Activated CD8-positive, alpha-beta T cell treated with anti-CD3 and anti-CD28 coated beads for 36 hours (primary cell): ENCODE measurements around the gene CD99. TPM values are rescaled to one million over a fixed set of nuclear protein-coding genes. Genes with fewer than 3 reads are reported as not detected.
"Not testable (repeated sequence)": the region's sequence is repeated elsewhere in the genome, so short reads cannot be mapped to it uniquely, and the experiment has no call there.

Experiments used
- ATAC-seq: fragments of 200-7000 bp; cut with Tn5 transposase; one replicate; pipeline ENCODE4 v1.10.0; 2021; ENCODE audit warnings: mild to moderate bottlenecking, moderate library complexity
- CTCF ChIA-PET: fragments of 350-600 bp; sonication (Branson Sonifier 250); formaldehyde crosslinking; loops from one replicate; lab custom pipeline; 2021; ENCODE audit warnings: antibody characterized with exemption; lab: Charles Lee
- POLR2A ChIA-PET: fragments of 350-600 bp; sonication (Branson Sonifier 250); formaldehyde crosslinking; loops from one replicate; lab custom pipeline; 2021; ENCODE audit warnings: antibody characterized with exemption; lab: Charles Lee
- DNase-seq: peaks from one replicate; pipeline ENCODE4 v3.0.0-alpha.2; 2020
- H3K27ac Mint-ChIP-seq: one replicate; pipeline ENCODE4 v1.8.0; 2021; ENCODE audit warnings: mild to moderate bottlenecking, mixed read lengths
- H3K27me3 Mint-ChIP-seq: one replicate; pipeline ENCODE4 v1.8.0; 2021; ENCODE audit warnings: mixed read lengths
- H3K36me3 Mint-ChIP-seq: one replicate; pipeline ENCODE4 v1.8.0; 2021; ENCODE audit warnings: low read depth, mixed read lengths
- H3K4me1 Mint-ChIP-seq: one replicate; pipeline ENCODE4 v1.8.0; 2021; ENCODE audit warnings: low read depth, mixed read lengths
- H3K4me3 Mint-ChIP-seq: one replicate; pipeline ENCODE4 v1.8.0; 2021; ENCODE audit warnings: mild to moderate bottlenecking, moderate library complexity, mixed read lengths
- H3K9me3 Mint-ChIP-seq: one replicate; pipeline ENCODE4 v1.8.0; 2021; ENCODE audit warnings: mixed read lengths
- intact Hi-C: fragments of 100-400 bp; cut with micrococcal nuclease; formaldehyde crosslinking; loops from one replicate; pipeline ENCODE4 v1.10.0; 2022
- total RNA-seq, 2 experiments: library from RNA; stranded (reverse); gene quantifications; one replicate each; pipeline ENCODE4 v1.2.3, GENCODE V29; 2021
- TF ChIP-seq, protein P1 (sequence below): fragments of 200-600 bp; IDR thresholded peaks from one replicate; pipeline ENCODE4 v1.8.0; 2022; ENCODE audit warnings: antibody characterized with exemption, mild to moderate bottlenecking

CD99 gene
- total RNA-seq, 2 experiments from 2014 or later: 121 to 123 TPM

- peaks cover 66% of the 10 kb centered on the region for H3K36me3 Mint-ChIP-seq
- ChIA-PET CTCF (no interaction called here), POLR2A (no interaction called here)
- H3K27ac Mint-ChIP-seq: peak overlapping the region; percentile 9
- intact Hi-C loops: no loop called here
- H3K9me3 Mint-ChIP-seq: no peaks in the 10 kb centered on the region
- peaks cover 34% of the 10 kb centered on the region for H3K4me1 Mint-ChIP-seq
- no peaks in the 10 kb centered on the region for H3K27me3 Mint-ChIP-seq
- no peak for DNase-seq
- no peak overlapping the region for H3K4me3 Mint-ChIP-seq
- TF ChIP-seq, protein P1, sequence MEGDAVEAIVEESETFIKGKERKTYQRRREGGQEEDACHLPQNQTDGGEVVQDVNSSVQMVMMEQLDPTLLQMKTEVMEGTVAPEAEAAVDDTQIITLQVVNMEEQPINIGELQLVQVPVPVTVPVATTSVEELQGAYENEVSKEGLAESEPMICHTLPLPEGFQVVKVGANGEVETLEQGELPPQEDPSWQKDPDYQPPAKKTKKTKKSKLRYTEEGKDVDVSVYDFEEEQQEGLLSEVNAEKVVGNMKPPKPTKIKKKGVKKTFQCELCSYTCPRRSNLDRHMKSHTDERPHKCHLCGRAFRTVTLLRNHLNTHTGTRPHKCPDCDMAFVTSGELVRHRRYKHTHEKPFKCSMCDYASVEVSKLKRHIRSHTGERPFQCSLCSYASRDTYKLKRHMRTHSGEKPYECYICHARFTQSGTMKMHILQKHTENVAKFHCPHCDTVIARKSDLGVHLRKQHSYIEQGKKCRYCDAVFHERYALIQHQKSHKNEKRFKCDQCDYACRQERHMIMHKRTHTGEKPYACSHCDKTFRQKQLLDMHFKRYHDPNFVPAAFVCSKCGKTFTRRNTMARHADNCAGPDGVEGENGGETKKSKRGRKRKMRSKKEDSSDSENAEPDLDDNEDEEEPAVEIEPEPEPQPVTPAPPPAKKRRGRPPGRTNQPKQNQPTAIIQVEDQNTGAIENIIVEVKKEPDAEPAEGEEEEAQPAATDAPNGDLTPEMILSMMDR: no peak
- ATAC-seq: no peak
These were observed 24.0 kb downstream of the CD99 start for GRCh38 chrX:2715066-2715600.

DNA sequence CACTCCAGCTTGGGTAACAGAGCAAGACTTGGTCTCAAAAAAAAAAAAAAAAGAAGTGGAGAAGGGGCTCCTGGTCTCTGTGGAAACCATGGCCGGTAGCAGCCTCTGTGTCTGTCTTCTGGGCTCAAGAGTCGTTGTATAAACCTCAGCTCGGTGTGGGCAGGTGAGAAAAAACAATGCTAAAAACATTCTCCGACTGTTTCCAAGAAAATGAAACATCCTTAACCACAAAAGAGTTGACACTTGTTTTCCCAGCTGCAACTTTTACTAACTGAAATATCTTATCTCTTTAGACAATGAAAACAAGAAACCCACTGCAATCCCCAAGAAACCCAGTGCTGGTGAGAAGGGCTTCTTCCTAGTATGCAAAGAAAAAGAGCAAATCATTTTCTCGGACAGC lies 26.2 kb downstream of the CD99 start:
- TF ChIP-seq, protein P1: no peak
- H3K27ac Mint-ChIP-seq: peak overlapping the region; percentile 74
- H3K27me3 Mint-ChIP-seq: no peaks in the 10 kb centered on the region
- ChIA-PET POLR2A (no interaction called here), CTCF (no interaction called here)
- H3K36me3 Mint-ChIP-seq: peaks cover 71% of the 10 kb centered on the region
- DNase-seq: peak; percentile 41
- intact Hi-C loops: no loop called here
- peaks cover 18% of the 10 kb centered on the region for H3K4me1 Mint-ChIP-seq
- no peak overlapping the region for H3K4me3 Mint-ChIP-seq
- no peaks in the 10 kb centered on the region for H3K9me3 Mint-ChIP-seq
- ATAC-seq: peak; percentile 60

DNA sequence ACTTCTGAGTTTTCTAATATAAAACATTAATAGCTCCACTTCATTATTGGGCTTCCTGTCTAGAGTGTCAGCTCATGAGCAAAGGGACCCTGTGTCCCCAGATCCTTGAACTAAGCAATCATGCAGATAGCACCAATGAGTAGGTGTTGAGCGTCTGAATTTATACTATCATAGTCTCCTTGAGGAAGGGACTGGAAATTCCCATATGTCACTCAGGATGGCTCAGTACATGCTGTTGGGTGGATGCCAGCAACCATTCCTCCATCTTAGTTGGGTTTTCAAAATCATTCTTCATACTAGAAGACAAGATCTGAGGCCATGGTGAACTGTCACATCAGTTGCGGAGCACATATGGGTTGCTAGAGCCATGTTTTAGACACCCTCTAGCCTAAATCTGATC lies 27.7 kb downstream of the CD99 start:
- TF ChIP-seq, protein P1: no peak
- CTCF ChIA-PET: no interaction called here
- no peak overlapping the region for H3K4me3 Mint-ChIP-seq
- POLR2A ChIA-PET: no interaction called here
- ATAC-seq (no peak), DNase-seq (no peak)
- no peaks in the 10 kb centered on the region for H3K9me3 Mint-ChIP-seq
- no peaks in the 10 kb centered on the region for H3K27me3 Mint-ChIP-seq
- peaks cover 84% of the 10 kb centered on the region for H3K36me3 Mint-ChIP-seq
- intact Hi-C loops: no loop called here
- H3K4me1 Mint-ChIP-seq: peaks cover 18% of the 10 kb centered on the region
- no peak overlapping the region for H3K27ac Mint-ChIP-seq

DNA sequence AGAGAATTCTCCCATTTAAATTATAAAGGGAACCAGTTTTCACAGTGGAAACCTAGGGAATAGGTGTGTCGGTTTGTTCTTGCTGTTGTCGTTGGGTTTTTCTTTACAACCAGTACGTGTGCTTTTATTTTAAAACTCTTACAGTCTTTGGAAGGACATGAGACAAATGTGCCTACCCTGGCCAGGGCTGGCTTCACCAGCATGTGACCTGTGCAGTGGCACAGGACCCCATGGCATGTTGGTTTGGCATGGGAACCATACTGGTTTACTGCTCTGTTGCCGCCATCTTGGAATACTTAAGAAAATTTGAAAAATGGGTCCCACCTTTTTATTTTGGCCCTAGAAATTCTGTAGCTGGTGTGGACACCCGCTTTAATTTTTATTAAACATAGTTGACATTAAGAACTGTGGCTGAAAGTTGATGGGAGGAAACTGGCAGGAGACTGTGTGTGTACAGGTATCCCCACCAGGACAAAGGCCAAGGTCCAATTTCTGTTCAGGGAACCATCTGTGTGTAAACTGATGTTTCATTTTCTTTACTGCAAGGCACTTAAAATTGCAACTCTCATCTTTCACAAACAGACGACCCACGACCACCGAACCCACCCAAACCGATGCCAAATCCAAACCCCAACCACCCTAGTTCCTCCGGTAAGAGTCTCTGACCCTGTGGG lies 28.8 kb downstream of the CD99 start:
- ChIA-PET CTCF (no interaction called here), POLR2A (no interaction called here)
- Mint-ChIP-seq H3K4me1 (peaks cover 18% of the 10 kb centered on the region), H3K36me3 (peaks cover 80% of the 10 kb centered on the region), H3K27me3 (no peaks in the 10 kb centered on the region), H3K27ac (no peak overlapping the region), H3K4me3 (no peak overlapping the region), H3K9me3 (no peaks in the 10 kb centered on the region)
- no peak for ATAC-seq
- intact Hi-C loops: no loop called here
- TF ChIP-seq, protein P1: no peak
- no peak for DNase-seq

DNA sequence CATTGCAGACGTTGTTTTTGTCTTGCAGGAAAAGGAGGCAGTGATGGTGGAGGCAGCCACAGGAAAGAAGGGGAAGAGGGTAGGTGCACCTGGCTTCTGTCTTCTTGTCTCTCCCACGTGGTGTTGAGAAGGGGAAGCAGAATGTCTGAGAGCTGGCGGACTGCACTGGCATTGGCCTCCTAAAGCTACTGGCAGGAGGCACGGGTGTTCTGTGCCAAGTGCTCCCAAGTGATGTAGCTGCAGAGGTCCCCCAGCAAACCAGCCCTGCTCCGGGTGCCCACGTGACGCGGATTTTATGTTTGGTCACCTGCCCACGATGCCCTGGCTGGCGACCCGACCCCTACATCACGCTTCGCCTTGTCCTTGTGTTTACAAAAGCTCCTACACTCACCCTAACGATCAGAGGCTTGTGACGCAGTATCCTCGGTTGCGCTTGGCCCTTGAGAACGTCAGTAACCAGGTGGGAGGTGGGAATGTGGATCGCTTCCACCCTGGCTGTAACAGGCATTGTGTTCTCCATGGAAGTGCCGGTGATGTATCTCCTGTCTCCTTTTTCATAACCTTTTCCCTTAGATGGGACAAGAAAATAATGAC lies 32.3 kb downstream of the CD99 start:
- H3K27ac Mint-ChIP-seq: no peak overlapping the region
- no peaks in the 10 kb centered on the region for H3K4me1 Mint-ChIP-seq
- ATAC-seq: no peak
- no peak overlapping the region for H3K4me3 Mint-ChIP-seq
- POLR2A ChIA-PET: no interaction called here
- peaks cover 67% of the 10 kb centered on the region for H3K36me3 Mint-ChIP-seq
- TF ChIP-seq, protein P1: no peak
- intact Hi-C loops: no loop called here
- CTCF ChIA-PET: no interaction called here
- H3K27me3 Mint-ChIP-seq: no peaks in the 10 kb centered on the region
- no peak for DNase-seq
- no peaks in the 10 kb centered on the region for H3K9me3 Mint-ChIP-seq

- H3K27me3 Mint-ChIP-seq, POLR2A ChIA-PET, ATAC-seq, intact Hi-C loops, H3K27ac Mint-ChIP-seq, DNase-seq, CTCF ChIA-PET, H3K4me3 Mint-ChIP-seq, H3K4me1 Mint-ChIP-seq, H3K9me3 Mint-ChIP-seq: not testable (repeated sequence)
- peaks cover 57% of the 10 kb centered on the region for H3K36me3 Mint-ChIP-seq
These were observed 36.2 kb downstream of the CD99 start for GRCh38 chrX:2727264-2727663.
